Ammon's horn (tissue), 1 donor: ENCODE data around the gene ANK3.
A peak's percentile ranks its signal among the peaks of the same experiment; 100 is the strongest.
"Not testable (repeated sequence)": the region's sequence is repeated elsewhere in the genome, so short reads cannot be mapped to it uniquely, and the experiment has no call there.

Source experiments
- DNase-seq: peaks from one replicate; pipeline ENCODE4 v3.0.0-alpha.2; 2016; ENCODE audit warnings: low spot score

ANK3 gene

DNA sequence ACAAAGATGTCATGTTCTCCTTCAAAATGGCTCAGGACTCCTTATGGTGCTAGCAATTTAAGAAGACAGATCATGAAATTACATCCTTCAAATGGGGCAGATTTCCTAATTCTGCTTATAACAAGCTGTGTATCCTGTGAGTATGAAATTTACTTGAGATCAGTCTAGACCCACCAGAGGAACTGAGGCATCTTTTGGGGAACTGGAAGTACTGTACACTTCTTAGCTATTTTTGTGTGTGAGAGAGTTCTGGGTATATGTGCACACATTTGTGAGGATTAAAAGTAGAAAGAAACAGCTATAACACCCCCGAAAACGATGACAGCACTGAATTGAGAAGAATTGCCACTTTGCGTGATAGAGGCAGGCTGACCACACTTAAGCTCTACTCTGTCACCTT, 296.4 kb downstream of the ANK3 start:
- peak; percentile 35 for DNase-seq

DNA sequence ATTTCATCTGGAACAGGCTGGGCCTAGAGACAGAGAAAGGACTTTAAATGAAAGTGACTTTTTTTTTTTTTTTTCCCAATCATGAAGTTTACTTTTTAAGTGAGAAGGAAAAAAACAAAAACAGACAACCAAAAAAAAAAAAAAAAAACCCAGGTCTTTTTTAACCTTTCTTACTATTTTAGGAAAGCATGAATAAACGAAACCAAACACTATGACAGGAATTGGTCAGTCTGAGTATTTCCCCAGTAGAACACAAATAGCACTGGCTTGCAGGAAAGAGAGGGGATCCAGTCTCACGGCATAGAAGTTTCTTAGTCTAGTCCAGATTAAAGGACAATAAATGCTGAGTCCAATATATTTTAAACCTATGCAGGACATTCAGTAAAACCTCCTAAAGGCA, 302.8 kb downstream of the ANK3 start:
- no peak for DNase-seq

DNA sequence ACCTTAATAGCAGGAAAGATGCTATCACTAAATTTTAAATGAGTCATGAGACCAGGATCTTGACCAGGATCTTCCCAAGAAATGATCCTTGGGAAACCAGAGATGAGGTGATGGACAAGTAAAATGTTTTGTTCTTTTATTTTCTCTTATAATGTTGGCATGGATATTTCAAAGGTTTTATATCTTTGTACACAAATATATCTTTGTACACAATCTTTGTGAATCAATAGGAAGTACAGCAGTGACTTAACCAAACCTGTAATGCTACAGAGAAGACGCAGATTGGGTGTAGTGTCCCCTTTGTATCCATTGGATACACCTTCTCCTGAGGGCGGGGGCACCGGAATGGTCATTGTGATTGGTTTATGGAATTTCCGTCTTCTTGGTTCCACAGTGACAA, 303.3 kb downstream of the ANK3 start:
- no peak for DNase-seq

DNA sequence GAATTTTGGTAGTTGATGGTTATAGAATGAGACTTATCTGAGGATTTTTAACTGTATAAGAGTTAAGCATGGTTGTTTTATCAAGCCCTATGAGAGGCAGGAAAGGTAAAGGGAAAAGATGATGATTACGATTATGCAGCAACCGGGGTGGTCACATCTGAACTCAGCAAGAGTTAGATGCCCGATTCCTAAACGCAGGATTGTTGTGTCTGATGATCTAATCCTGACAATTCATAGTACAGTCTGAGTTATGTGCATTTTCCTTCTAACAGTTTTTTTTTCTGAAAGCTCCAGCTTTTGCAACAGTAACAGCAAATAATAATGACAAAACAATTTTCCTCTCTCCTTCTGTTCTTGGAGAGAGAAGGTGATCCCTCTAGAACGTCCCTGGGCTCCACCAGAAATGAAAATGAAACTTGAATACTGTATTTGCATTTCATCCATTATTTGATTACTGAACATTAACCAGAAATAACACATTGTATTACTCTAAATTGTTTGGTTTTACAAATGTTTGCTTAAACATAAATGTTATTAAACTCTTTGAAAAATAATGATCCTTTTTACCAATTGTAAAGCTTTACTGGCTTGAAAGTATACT, 306.8 kb downstream of the ANK3 start:
- no peak for DNase-seq

DNA sequence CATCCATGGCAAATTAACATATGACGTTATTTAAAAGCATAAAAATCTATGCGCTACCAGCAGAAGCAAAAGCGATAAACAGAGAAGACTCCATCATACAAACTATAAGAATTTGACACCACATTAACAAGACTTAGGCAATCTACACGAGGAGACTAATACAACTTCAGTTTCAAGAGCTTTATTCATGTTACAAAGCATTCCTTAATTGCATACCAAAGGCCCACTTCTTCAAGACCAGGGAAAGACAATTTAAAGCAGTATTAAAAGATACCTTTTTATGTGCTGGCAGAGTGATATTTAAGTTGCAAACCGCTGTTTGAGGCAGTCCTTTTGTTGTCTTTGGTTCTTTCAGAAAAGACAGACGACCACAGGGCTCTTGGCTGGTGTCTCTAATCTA, 307.3 kb downstream of the ANK3 start:
- DNase-seq: no peak

DNA sequence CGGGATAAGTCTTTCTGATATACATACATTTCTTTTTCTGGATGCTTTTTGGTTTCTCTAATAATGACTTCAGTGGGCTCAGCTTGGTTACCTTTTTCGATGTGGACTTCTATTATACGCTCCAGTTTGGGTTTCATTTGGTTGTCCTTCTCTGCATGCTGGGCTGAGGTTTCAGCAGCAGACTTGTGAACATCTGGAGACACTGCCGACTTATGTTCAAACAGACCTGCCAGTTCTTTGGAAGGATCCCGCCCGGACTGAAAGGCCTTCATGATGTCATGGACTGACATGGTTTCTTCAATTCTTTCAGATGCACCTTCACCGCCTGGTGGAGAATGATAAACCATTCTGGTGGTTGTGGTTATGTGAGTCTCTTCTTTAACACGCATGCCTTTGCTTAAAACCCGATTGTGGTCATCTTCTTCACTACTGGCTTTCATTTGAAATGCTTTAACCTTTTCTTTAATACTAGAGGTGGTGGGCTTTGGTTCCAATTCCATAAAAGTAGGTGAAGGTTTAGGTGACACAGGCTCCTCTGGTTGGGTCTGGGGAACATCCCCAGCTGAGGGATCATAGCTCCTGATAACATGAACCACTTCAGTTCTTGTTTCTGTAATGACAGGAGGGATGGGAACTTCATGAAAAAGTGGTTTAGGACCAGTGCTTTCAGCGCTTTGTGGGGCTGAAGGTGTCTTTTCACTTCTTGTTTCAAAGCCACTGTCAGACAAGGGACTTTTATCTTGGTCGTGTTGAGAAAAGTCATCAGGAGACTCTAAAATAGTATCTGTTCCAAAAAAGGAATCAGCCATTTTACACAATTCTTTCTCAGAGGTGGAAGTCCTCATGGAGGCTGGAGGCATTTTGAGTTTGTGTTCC, 315.7 kb downstream of the ANK3 start:
- no peak for DNase-seq

DNA sequence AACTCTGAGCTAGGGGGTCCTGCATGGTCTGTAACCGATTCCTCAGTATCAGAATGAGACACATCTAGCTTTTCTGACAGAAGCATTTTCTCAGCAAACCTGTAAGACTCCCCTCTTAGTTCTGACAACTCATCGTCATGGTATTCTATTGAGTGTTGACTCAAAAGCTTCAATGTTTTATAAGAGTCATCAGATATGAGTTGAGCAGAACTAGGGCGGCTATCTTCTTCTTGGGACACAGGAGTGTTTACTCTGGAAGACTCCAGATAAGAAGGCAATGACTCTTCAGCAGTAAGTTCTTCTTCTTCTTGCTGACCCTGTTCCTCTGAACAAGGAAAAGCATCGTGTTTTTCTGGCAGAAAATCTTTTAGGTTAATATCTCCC, 316.3 kb downstream of the ANK3 start:
- DNase-seq: no peak

DNA sequence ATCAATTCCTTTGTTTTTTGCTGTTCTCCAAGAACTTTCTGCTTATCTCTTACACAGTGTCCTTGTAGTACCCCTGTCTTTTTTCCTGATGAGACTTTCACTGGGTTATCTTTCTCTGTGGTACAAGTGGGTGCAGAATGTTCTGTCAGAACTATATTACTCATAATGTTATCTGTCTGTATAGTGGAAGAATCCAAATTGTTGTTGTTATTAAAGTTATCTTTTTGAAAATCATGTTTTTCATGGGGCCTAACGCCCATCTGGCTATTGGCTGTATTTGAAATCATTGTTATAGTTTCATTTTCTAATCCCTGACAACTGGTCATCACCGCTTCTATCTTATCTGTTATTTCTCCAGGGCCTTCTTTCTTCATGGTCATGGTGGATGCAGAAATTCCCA, 320.4 kb downstream of the ANK3 start:
- DNase-seq: no peak

DNA sequence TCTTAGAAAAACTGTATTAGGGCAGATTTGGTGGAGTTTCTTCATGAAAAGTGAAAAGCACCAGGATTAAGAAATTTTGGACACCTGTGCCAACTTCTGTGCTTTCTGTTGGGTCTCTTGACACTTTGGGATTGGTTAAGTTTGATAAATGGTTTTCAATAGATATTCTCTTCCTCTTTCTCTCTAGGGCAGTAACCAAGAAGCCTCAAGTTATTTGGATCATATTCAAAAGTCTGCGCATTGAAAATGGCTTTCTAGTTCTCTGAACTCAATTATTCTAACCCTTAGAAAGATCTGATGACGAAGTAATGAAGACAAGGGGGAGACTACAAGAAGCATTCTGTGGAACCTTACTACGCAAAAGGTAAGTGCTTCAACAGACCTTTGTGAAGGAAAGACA, 339.3 kb downstream of the ANK3 start:
- no peak for DNase-seq

DNA sequence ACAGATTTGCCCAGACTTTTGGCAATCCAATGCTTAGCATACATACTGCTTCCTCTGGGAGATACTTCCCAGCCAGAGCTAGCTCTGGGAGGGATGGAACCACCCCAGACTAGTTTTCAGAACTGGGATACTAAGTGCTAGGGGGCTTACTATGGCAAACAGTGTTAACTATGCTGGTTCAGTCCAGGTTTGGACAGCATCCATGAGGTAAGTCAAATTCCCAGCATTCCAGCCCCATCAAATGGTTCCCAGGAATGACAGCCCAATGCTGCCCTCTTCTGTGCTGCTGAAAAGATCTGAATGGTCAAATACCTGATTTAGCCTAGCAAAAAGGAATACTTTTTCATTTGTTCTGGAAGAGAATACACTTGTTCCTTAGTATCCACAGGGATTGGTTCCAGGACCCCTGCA, 341.6 kb downstream of the ANK3 start:
- no peak for DNase-seq

DNA sequence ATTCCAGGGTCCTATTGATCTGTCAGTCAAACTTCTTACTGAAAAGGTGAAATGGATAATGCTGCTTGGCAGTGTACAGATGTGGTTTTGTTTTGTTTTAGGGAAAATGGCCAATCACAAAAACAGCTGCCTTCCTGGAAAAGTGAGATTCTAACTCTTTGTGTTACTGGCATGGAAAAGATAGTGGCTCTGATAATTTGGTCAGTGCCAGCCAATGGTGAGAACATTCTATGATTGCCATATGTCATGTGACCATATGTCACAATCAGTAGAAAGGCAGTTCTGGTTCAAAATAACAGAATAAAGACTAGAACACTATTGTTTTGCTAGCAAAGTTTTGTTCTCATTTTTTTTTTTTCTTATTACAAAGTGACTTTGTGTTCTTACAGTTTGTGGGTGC, 344.1 kb downstream of the ANK3 start:
- DNase-seq: no peak

DNA sequence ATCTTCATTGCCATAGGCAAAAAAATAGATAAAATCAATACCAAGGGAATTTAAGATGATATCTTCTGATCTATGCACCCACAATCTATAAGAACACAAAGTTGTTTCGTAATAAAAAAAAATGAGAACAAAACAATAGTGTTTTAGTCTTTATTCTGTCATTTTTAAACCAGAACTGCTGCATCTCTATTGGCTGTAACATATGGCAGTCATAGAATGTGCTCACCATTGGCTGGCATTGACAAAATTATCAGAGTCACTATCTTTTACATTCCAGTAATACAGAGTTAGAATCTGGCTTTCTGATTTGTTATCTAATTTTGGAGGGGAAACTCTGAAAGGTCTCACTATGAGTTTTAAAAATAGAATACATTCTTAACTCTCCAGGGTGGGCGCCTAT, 344.7 kb downstream of the ANK3 start:
- no peak for DNase-seq

DNA sequence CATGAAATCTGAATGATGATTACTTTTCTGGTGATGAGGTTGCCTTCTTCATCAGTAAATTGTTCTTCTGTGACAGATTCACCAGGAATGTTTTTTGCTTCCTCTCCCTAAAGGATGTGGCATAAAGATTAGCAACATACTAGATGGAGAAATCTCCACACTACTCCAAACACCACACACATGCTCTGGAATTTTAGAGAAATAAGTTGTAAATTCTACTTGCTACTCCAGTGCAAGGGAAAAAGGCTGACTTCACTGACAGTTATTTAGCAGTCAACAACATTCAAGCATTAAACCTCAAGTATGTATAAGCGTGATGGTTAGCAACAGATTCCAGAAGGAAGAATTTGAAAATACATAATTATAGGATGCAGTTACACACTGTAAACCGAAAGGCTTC, 345.4 kb downstream of the ANK3 start:
- DNase-seq: no peak

DNA sequence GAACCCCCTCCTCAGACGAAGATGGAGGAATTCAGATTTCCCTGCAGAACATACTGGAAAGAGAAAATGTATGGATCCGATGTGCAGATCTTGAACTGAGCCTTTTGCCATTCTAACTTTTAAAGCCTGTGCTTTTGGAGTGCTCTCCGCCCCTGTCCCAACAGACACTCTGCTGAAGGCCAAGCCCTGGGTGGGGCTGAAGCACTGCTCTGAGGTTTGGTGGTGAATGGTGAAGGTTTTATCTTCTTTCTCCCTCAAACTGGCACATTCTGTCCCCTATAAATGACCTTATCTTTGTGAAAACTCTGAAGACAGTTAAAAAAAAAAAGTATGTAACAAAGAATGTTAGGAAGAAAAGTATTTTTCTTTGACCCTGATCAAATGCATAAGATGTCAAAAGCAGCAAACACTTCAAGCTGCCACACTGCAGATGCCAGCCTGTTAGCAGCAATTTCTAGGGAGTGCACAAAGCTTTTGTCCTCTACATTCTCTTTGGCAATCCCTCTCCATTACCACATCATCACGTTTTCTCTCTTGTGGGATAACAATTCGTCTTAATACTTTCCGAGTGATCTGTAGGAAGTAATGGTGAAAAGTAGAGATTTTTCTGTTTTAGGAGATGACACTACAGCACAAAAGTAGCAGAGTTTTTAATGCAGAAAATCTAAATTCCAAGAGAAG, 346.0 kb downstream of the ANK3 start:
- no peak for DNase-seq

DNA sequence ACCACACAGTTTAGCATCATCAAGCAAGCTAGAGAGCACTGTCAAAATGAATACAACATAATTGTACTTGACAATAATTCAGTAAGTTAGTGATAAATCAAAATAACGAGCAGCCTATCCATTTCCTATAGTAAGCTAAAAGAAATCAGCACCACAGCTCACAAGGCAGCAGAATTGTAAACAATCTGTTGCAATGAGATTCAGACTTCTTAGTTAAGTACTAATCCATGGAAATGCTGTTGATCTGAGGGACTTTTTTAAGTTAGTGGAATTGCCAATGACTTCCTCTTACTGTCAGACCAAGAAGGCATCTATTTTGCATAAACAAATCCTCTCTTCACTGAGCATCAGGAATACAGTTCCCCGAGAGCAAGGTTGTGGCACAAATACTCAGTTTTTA, 346.8 kb downstream of the ANK3 start:
- DNase-seq: no peak

DNA sequence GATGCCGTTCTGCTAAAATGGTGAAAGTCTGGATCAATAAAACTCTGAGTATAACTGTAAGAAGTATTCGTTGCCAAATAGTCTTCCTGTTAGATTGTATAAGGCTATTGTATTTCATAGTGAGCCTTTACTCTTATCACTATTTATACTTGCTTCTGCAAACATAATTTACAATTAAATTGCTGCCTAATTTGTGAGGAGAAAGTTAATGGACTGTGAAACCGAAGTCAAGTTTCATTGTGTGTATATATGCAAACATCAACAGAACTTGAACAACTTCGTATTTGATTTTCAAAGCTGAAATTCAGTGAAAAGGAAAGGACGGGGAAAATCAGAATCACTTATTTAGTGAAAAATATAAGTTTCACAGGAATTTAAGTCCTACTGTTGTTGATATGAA, 347.4 kb downstream of the ANK3 start:
- no peak for DNase-seq

DNA sequence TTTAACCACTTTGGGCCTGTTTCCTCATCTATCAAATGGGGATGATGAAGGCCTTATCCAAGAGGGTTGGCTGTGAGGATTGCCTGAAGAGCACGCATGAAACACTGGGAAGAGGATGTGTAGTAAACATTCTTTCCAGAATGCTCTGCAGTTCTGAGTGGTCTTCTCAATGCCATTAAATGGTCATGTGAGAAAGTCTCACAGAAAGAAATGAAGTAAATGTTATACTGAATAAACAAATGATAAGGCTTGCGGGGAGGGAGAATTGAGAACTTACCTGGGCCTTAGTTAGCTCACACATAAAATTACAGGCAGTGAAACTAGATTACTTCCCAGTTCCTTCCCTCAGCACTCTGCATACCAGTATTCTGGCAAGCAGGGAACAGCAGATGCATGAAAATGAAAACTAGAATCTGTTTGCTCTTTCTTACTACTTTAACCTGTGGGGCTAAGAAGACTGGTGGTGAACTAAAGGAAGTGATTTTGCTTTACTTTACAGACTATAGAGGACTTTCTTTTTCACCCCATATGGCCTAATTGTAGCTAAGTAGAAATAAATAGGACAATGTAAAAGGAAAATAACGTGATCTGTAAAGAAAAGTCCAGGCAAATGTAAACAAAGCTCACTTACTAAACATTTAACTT, 348.1 kb downstream of the ANK3 start:
- DNase-seq: no peak

DNA sequence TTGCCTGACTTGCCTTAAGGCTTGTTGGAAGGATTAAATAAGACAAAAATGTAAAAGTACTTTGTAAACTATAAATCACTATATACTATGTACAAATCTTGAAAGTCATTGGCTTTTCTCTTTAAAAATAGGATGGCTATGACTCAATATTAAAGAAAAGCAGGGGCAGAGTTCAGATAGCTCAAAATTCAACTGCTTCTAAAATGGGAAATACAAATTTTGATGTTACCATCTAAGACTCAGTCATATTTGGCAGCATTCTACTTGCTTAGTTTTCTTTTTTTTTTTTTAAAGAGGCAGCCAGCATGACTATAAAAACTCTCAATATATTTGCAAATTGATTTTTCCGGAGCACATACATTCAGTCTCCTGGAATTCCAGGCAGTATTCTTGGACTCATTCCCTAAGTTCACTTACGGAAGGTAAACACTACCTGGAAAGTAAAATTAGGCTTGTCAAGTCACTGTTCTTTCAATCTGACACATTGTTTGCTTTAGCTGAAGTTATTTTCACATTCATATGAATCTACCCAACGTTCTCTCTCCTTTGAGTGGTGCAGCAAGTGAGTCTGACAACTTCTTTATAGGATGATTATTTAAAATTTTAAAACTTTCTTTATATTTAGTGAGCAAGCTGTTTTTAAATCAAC, 349.5 kb downstream of the ANK3 start:
- no peak for DNase-seq

DNA sequence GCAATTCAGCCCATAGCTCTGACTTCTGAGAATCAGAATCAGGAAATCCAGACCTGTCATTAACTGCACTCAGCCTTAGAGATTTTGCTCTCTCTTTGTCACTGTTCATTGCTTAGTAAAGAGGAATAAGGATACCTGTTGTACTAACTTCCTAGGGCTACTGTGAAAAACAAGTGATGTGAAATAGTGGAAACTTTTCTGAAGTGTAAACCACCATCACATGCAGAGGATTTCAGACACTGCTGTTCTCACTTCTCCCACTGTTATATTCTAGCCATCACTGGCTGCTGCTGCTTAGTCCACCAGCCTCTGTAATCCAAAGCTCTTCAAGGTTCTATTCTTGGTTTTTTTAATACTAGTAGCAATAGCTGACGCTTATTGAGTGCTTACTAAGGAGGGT, 353.7 kb downstream of the ANK3 start:
- no peak for DNase-seq

DNA sequence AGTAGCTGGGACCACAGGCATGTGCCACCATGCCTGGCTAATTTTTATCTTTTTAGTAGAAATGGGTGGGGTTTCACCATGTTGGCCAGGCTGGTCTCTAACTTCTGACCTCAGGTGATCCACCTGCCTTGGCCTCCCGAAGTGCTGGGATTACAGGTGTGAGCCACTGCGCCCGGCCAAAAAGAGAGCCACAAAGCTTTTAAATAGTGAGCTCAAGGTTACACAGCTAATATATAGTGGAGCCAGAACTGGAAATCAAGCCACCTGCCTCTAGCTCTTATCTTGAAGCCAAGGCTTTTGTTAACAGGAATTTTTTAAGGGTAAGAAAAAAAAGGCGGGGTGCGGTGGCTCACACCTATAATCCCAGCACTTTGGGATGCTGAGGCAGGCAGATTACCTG, 354.3 kb downstream of the ANK3 start:
- not testable (repeated sequence) for DNase-seq

DNA sequence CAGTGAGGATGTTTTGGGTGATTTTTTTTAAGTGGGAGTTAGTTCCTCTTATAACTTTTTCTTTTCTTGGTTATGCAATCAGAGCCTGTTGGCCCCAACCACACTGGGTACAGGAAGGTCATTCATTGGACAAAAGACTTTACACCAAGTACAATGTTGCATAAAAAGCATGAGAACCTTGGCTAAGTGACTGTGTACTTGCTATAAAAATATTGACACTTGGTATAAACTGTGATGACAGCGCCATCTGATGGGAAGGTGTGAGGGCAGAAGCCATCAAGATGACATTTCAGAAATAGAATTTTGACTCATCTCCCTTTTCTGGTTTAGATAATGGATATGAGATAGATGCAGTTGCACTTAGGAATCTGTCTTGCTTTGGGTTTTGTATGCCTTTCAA, 357.0 kb downstream of the ANK3 start:
- peak; percentile 68 for DNase-seq

DNA sequence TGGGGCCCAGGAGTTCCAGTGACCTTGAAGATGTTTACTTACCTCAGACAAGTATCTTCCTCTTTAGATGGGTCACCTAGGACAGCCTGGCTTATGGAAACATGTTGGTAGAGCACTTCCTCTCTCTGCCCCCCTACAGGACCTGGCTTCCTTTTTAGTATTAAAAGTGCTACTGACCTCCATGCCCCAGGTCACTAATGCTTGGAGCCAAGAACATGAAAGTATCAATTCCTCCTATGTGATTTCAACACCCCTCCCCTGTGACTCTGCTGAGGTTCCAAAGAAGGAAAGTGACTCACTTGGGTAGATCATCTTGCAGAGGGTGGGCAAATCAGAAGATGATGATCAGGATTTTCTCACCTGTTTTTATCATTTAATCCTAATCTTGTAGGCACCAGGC, 358.0 kb downstream of the ANK3 start:
- no peak for DNase-seq
